ENCODE results near the gene FAM163A. TPM values are rescaled to one million over a fixed set of nuclear protein-coding genes. Genes with fewer than 3 reads are reported as not detected.

Gene FAM163A
- total and polyA plus RNA-seq, 9 of the 15 experiments (the other 6 are each of a cell fraction or from before 2014, with no cell fraction given) = not detected

DNA sequence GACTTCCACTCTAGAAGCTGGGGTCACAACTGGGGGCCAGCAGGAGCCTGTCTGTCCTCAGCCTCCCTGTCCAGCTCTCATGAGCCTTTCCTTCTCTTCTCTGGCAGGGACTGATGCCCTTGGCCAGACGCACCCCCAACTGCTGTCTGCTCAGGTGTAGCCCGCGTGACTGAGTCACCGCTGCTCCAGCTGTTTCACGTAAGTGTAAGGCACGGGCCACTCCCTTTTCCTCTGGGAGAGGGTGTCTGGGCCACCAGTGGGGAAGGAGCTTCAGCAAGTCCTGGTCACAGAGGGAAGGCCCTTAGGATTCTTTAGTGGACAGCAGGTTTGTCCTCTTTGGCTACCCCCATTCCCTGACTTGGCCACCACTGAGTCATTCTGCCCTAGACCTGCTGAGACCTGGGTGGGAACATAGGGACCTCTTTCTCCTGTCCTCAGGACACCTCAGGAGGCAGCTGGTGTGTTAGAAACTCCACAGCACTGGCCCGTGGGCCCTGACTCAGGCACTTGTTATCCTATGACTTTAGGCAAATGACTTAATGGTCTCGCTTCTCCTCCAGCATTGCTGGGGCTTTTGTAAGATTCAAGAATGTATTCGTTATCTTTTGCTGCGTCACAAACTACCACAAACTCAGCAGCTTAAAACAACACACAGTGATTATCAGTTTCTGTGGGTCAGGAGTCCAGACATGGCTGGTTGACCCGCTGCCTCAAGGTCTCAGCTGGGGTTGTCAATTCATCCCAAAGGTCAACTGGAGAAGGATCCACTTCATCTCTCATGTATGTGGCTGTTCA, 64.8 kb downstream of the FAM163A start (continued):
- TF ChIP-seq, protein P1, sequence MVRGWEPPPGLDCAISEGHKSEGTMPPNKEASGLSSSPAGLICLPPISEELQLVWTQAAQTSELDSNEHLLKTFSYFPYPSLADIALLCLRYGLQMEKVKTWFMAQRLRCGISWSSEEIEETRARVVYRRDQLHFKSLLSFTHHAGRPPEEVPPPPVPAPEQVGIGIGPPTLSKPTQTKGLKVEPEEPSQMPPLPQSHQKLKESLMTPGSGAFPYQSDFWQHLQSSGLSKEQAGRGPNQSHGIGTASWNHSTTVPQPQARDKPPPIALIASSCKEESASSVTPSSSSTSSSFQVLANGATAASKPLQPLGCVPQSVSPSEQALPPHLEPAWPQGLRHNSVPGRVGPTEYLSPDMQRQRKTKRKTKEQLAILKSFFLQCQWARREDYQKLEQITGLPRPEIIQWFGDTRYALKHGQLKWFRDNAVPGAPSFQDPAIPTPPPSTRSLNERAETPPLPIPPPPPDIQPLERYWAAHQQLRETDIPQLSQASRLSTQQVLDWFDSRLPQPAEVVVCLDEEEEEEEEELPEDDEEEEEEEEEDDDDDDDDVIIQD (CRISPR knock-in tag; IDR thresholded peaks at IDR 0.05) = no peak
- TF ChIP-seq SNIP1 (IDR thresholded peaks at IDR 0.05; ENCODE audit: low read depth) (no peak), ZNF561 (CRISPR knock-in tag; conservative IDR thresholded peaks at IDR 0.05) (no peak), ZNF197 (CRISPR knock-in tag; IDR thresholded peaks at IDR 0.05; ENCODE audit: low read depth) (no peak), ZNF311 (CRISPR knock-in tag; IDR thresholded peaks at IDR 0.05) (no peak), RCOR1 (IDR thresholded peaks at IDR 0.05; ENCODE audit: borderline replicate concordance in 1 of 2, low read depth in 2 of 2, low read length in 2 of 2) (peak in 1 of 2 experiments; percentile 93; a peak in 2 of 4 replicates), SMAD4 (CRISPR knock-in tag; conservative IDR thresholded peaks at IDR 0.05) (peak; percentile 69), NR2C2 (CRISPR knock-in tag; IDR thresholded peaks at IDR 0.05) (no peak), NR2C2 (tag; IDR thresholded peaks at IDR 0.05) (peak; percentile 54), NFE2L1 (tag; IDR thresholded peaks at IDR 0.05; ENCODE audit: borderline replicate concordance, low read depth) (no peak)
- TF ChIP-seq, protein P2, sequence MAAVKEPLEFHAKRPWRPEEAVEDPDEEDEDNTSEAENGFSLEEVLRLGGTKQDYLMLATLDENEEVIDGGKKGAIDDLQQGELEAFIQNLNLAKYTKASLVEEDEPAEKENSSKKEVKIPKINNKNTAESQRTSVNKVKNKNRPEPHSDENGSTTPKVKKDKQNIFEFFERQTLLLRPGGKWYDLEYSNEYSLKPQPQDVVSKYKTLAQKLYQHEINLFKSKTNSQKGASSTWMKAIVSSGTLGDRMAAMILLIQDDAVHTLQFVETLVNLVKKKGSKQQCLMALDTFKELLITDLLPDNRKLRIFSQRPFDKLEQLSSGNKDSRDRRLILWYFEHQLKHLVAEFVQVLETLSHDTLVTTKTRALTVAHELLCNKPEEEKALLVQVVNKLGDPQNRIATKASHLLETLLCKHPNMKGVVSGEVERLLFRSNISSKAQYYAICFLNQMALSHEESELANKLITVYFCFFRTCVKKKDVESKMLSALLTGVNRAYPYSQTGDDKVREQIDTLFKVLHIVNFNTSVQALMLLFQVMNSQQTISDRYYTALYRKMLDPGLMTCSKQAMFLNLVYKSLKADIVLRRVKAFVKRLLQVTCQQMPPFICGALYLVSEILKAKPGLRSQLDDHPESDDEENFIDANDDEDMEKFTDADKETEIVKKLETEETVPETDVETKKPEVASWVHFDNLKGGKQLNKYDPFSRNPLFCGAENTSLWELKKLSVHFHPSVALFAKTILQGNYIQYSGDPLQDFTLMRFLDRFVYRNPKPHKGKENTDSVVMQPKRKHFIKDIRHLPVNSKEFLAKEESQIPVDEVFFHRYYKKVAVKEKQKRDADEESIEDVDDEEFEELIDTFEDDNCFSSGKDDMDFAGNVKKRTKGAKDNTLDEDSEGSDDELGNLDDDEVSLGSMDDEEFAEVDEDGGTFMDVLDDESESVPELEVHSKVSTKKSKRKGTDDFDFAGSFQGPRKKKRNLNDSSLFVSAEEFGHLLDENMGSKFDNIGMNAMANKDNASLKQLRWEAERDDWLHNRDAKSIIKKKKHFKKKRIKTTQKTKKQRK (IDR thresholded peaks at IDR 0.05; ENCODE audit: borderline replicate concordance, low read depth, low read length) = no peak
- TF ChIP-seq, protein P3, sequence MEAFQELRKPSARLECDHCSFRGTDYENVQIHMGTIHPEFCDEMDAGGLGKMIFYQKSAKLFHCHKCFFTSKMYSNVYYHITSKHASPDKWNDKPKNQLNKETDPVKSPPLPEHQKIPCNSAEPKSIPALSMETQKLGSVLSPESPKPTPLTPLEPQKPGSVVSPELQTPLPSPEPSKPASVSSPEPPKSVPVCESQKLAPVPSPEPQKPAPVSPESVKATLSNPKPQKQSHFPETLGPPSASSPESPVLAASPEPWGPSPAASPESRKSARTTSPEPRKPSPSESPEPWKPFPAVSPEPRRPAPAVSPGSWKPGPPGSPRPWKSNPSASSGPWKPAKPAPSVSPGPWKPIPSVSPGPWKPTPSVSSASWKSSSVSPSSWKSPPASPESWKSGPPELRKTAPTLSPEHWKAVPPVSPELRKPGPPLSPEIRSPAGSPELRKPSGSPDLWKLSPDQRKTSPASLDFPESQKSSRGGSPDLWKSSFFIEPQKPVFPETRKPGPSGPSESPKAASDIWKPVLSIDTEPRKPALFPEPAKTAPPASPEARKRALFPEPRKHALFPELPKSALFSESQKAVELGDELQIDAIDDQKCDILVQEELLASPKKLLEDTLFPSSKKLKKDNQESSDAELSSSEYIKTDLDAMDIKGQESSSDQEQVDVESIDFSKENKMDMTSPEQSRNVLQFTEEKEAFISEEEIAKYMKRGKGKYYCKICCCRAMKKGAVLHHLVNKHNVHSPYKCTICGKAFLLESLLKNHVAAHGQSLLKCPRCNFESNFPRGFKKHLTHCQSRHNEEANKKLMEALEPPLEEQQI (IDR thresholded peaks at IDR 0.05) = no peak
- TF ChIP-seq, protein P4, sequence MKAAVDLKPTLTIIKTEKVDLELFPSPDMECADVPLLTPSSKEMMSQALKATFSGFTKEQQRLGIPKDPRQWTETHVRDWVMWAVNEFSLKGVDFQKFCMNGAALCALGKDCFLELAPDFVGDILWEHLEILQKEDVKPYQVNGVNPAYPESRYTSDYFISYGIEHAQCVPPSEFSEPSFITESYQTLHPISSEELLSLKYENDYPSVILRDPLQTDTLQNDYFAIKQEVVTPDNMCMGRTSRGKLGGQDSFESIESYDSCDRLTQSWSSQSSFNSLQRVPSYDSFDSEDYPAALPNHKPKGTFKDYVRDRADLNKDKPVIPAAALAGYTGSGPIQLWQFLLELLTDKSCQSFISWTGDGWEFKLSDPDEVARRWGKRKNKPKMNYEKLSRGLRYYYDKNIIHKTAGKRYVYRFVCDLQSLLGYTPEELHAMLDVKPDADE (conservative IDR thresholded peaks at IDR 0.05; ENCODE audit: control insufficient read depth, low read depth, low read length) = no peak
- TF ChIP-seq, protein P5, sequence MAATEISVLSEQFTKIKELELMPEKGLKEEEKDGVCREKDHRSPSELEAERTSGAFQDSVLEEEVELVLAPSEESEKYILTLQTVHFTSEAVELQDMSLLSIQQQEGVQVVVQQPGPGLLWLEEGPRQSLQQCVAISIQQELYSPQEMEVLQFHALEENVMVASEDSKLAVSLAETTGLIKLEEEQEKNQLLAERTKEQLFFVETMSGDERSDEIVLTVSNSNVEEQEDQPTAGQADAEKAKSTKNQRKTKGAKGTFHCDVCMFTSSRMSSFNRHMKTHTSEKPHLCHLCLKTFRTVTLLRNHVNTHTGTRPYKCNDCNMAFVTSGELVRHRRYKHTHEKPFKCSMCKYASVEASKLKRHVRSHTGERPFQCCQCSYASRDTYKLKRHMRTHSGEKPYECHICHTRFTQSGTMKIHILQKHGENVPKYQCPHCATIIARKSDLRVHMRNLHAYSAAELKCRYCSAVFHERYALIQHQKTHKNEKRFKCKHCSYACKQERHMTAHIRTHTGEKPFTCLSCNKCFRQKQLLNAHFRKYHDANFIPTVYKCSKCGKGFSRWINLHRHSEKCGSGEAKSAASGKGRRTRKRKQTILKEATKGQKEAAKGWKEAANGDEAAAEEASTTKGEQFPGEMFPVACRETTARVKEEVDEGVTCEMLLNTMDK (IDR thresholded peaks at IDR 0.05; ENCODE audit: borderline replicate concordance, insufficient read depth, low read depth, low read length, poor library complexity, severe bottlenecking) = no peak
